NCI-H345 treated with DMSO at 0.1 percent for 48 hours (cell line): ENCODE data around the gene ARHGAP9.
"Not testable (repeated sequence)": the region's sequence is repeated elsewhere in the genome, so short reads cannot be mapped to it uniquely, and the experiment has no call there.

Experiments
- DNase-seq: peaks from one replicate; lab custom pipeline; 2025; ENCODE audit not compliant: unreplicated experiment; lab: John Stamatoyannopoulos, UW

ARHGAP9 gene

DNA sequence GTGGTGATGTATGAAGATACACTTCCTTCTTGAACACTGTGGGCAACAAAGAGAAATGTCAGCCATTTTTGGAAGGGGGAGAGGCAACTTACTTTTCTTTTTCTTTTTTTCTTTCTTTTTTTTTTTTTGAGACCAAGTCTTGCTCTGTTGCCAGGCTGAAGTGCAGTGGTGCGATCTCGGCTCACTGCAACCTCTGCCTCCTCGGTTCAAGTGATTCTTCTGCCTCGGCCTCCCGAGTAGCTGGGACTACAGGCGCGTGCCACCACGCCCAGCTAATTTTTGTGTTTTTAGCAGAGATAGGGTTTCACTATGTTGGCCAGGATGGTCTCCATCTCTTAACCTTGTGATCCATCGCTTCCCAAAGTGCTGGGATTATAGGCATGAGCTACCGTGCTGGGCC is 38.1 kb upstream of the ARHGAP9 start:
- not testable (repeated sequence) for DNase-seq

DNA sequence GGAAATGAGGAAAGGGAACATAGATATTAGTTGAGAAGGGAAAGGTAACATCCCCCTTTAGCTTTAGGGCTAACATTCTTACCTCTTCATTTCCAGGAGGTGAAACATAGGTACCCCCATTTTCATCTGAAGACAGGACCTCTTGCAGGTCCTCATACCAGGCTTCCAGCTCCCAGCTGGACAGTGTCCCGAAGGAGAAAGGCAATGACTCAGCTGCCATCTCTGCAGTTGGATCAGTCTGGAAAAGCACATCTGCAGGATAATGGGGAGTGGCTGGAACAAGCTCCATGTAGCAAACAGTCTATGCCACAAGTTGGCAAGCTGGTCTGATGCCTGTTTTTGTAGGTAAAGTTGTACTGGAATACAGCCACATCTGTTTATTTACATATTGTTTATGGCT is 37.5 kb upstream of the ARHGAP9 start:
- no peak for DNase-seq

DNA sequence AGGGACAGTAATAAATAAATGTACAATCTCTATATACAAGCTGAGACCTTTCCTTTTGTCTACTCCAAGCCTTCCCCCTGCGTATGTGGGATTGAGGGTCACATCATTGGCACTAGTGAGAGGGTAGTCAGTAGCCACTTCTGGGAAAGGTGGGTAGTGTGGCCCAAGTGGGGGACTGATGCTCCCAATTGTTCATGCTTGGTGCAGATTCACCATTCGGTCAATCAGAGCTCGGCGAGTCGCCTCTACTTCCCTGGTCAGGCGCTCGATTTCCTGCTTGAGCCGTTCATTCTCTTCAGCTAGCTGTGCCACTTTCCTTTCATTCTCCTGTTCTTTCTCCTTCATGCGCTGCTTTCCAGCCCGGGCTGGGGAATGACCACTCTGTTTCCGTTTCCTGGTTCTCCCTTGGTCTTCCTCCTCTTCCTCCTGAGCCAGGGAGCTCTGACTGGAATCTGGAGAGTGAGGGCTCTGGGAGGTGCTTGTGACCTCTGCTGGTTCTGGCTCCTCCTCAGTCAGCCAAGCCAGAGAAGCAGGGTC is 37.0 kb upstream of the ARHGAP9 start:
- no peak for DNase-seq

DNA sequence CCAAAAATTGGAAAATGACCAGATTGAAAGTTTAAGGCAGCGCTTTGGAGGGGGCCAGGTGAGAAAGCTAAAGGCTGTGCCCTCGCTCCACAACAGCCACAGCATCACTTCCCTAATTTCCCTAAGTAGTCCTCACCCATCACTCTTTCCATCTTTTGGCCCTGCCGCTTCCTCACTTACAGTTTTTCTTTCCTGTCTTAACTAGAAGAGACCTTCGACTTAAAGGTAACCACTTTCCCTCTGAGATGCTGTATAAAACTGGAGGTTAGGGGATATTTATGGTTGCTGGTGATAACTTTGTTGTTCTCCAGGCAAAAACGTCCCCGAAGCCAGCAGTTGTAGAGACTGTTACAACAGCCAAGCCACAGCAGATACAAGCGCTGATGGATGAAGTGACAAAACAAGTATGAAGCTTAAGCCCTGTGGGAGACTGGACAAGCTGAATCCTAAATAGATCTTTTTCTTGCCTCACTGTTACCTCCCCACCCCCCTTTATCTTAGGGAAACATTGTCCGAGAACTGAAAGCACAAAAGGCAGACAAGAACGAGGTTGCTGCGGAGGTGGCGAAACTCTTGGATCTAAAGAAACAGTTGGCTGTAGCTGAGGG is 36.4 kb upstream of the ARHGAP9 start:
- DNase-seq = no peak

DNA sequence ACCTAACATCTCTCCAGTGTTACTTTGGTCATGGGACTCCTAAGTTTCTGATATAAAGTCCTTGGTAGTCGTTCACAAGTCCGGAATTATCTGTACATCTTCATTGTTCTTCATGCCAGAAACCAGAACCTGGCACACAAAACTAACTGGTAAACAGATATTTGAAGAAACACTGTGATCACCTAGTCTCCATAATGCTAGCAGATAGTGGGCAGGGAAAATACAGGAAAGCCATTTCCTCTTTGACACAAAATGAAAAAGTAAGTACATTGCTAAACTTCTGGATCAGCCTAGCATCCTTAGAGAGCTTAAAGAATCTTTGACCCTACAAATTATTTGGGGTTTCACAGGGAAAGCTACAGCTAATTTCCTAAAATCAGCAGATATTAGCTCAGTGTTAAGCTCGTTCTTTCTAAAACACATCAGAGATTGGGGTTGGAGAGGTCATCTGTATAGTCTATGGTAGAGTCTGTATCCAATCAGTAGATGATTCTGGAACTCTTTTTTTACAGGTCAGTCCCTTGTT is 35.8 kb upstream of the ARHGAP9 start:
- no peak for DNase-seq

DNA sequence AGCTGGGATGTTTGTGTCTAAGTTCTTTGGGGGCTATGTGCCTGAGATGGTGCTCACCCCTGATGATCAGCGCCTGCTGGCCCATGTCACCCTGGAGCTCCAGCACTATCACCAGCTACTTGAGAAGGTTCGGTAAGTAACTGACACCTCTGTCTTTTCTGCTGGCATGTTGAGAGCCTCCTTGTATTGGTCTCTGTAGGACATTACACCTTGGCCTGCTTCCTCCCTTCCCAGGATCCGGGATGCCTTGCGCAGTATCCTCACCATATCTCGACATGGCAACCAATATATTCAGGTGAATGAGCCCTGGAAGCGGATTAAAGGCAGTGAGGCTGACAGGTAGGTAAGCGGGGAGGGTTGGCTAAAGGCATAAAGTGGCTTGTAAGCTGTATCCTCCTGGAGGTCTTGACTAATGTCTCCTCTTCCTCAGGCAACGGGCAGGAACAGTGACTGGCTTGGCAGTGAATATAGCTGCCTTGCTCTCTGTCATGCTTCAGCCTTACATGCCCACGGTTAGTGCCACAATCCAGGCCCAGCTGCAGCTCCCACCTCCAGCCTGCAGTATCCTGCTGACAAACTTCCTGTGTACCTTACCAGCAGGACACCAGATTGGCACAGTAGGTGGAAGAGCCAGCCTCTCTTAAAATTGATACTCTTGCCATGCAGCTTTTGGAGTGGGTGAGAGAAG is 35.2 kb upstream of the ARHGAP9 start:
- peak; percentile 66 for DNase-seq

DNA sequence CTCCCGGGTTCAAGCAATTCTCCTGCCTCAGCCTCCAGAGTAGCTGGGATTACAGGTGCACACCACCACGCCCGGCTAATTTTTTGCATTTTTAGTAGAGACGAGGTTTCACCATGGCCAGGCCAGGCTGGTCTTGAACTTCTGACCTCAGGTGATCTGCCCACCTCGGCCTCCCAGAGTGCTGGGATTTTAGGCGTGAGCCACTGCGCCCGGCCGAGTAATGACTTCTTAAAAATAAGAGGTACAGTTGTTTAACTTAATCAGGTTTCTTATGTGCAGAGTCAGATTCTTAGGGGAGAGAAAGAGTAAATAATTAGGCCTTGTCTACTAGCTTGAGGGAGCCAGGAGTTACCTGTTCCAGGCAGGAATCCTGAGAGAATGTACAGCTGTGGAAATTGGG is 34.6 kb upstream of the ARHGAP9 start:
- DNase-seq = not testable (repeated sequence)

DNA sequence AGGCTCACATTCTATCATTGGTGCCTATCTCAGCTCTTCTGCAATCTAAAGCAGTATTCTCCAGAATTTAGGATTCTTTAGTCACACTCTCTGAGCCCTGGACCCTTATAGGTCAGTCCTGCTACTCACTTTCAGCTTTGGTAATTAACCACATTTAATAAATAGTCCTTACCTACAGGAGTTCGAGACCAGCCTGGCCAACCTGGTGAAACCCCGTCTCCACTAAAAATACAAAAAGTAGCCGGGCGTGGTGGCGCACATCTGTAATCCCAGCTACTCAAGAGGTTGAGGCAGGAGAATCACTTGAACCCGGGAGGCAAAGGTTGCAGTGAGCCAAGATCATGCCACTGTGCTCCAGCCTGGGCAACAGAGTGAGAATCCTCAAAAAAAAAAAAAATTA is 34.0 kb upstream of the ARHGAP9 start:
- not testable (repeated sequence) for DNase-seq

DNA sequence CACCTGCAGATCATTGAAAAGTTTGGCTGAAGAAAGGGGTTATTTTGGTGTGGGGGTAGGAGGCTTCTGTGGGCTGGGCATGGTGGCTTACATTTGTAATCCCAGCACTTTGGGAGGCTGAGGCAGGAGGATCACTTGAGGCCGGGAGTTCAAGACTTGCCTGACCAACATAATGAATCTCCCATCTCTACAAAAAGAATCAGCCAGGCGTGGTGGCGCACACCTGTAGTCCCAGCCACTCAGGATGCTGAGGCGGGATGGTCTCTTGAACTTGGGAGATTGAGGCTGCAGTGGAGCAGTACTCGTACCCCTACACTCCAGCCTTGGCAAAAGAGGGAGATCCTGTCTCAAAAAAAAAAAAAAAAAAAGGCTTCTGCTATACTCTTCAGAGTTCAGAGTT is 33.6 kb upstream of the ARHGAP9 start:
- no peak for DNase-seq

DNA sequence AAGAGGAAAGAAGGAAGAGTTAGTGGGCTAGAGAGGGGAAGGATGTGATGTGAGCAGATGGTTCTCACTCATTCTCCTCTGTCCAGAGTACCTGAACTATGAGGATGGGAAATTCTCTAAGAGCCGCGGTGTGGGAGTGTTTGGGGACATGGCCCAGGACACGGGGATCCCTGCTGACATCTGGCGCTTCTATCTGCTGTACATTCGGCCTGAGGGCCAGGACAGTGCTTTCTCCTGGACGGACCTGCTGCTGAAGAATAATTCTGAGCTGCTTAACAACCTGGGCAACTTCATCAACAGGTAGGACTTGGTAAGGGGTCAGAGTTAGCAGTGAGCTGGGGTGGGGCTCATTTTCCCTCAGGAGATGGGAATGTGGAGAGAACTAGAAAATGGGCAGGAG is 33.0 kb upstream of the ARHGAP9 start:
- no peak for DNase-seq

DNA sequence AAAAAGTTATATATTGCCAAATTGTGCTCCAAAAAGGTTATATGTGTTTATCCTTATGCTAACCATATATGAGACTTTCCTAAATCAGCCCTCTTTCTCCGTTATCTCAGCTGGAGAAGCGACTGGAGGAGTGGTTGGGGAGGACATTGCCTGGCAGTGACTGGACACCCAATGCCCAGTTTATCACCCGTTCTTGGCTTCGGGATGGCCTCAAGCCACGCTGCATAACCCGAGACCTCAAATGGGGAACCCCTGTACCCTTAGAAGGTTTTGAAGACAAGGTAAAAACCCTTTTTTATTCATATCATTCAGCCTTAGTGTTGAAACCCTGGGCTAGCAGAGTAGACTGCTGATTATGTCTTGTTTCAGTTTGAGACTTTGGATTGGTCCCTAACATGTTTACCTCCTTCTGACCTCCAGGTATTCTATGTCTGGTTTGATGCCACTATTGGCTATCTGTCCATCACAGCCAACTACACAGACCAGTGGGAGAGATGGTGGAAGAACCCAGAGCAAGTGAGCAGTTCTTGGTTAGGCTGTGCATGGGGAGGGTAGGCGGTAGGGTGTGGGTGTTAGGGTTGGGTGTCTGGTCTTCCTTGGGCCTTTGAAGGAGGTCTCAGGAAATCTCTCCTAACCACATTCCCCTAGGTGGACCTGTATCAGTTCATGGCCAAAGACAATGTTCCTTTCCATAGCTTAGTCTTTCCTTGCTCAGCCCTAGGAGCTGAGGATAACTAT is 32.1 kb upstream of the ARHGAP9 start:
- no peak for DNase-seq

DNA sequence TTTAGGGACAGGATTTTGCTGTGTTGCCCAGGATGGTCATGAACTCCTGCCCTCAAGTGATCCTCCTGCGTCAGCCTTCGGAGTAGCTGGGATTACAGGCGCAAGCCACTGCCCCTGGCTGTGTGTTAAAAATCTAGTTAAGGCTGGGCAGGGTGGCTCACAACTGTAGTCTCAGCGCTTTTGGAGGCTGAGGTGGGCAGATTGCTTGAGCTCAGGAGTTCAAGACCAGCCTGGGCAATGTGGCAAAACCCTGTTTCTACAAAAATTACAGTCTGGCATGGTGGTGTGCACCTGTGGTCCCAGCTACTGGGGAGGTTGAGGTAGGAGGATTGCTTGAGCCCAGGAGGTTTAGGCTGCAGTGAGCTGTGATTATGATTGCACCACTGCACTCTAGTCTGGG is 31.5 kb upstream of the ARHGAP9 start:
- DNase-seq = no peak

DNA sequence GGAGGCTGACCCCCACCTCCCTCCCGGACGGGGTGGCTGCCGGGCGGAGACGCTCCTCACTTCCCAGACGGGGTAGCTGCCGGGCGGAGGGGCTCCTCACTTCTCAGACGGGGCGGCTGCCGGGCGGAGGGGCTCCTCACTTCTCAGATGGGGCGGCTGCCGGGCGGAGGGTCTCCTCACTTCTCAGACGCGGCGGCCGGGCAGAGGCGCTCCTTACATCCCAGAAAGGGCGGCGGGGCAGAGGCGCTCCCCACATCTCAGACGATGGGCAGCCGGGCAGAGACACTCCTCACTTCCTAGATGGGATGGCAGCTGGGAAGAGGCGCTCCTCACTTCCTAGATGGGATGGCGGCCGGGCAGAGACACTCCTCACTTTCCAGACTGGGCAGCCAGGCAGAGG is 28.1 kb upstream of the ARHGAP9 start:
- DNase-seq = not testable (repeated sequence)

DNA sequence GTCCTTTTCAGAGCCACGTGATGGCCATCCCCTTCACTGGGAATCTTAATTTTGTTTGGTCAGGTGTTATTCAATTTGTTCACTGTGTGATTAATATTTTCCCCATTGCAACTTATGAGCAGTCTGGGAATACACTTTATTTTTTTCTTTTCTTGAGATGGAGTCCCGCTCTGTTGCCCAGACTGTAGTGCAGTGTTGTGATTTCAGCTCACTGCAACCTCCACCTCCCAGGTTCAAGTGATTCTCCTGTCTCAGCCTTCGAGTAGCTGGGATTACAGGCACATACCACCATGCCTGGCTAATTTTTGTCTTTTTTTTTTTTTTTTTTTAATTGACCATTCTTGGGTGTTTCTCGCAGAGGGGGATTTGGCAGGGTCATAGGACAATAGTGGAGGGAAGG is 26.9 kb upstream of the ARHGAP9 start:
- DNase-seq = not testable (repeated sequence)

DNA sequence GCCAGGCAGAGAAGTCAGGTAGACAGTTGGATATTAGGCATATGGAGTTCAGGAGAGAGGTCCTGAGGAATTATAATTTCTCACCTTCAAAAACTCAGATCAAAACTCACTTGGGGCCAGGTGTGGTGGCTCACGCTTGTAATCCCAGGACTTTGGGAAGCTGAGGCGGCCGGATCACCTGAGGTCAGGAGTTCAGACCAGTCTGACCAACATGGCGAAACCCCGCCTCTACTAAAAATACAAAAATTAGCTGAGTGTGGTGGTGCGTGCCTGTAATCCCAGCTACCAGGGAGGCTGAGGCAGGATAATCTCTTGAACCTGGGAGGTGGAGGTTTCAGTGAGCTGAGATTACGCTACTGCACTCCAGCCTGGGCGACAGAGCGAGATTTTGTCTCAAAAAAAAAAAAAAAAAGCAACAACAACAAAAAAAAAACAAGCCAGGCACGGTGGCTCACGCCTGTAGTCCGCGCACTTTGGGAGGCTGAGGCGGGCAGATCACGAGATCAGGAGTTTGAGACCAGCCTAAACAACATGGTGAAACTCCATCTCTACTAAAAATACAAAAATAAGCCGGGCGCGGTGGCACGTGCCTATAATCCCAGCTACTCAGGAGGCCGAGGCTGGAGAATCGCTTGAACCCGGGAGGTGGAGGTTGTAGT is 22.8 kb upstream of the ARHGAP9 start:
- not testable (repeated sequence) for DNase-seq

DNA sequence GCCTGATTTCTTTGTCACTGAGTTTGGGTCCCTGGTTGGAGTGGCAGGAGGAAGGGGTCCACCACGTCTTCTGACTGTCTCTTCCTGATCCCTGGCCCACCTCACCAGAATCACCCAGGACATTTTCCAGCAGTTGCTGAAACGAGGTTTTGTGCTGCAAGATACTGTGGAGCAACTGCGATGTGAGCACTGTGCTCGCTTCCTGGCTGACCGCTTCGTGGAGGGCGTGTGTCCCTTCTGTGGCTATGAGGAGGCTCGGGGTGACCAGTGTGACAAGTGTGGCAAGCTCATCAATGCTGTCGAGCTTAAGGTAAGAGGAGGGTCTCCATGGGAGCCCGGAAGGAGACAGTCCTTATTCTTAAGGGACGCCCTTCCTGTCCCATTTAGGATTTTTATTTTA is 20.5 kb upstream of the ARHGAP9 start:
- DNase-seq = no peak

DNA sequence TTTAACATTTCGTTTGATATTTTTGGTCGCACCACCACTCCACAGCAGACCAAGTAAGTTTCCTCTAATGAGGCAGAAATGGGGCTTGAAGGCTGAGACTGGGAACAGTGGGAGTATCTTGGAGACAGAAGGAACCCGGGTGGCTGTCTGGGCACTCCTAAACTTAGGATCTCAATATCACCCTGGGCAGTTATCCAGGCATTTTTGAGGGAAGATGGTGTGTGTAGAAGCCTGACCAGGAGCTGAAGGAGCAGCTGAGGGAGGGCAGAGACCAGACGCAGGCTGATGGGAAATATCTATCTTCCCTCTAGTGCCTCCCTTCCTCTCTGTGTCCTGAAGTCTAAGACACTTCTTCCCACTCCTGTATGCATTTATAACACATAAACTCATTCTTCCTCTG is 18.9 kb upstream of the ARHGAP9 start:
- no peak for DNase-seq

DNA sequence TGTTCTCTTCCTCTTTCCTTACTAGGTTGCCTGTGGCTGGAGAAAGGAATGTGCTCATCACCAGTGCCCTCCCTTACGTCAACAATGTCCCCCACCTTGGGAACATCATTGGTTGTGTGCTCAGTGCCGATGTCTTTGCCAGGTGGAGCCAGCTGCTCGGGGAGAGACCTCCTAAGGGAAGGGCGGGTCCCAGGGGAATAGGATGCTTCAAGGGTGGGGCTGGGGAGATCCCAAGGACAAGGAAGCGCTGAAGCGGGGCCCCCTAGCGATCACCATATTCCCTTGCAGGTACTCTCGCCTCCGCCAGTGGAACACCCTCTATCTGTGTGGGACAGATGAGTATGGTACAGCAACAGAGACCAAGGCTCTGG is 18.5 kb upstream of the ARHGAP9 start:
- DNase-seq = no peak

DNA sequence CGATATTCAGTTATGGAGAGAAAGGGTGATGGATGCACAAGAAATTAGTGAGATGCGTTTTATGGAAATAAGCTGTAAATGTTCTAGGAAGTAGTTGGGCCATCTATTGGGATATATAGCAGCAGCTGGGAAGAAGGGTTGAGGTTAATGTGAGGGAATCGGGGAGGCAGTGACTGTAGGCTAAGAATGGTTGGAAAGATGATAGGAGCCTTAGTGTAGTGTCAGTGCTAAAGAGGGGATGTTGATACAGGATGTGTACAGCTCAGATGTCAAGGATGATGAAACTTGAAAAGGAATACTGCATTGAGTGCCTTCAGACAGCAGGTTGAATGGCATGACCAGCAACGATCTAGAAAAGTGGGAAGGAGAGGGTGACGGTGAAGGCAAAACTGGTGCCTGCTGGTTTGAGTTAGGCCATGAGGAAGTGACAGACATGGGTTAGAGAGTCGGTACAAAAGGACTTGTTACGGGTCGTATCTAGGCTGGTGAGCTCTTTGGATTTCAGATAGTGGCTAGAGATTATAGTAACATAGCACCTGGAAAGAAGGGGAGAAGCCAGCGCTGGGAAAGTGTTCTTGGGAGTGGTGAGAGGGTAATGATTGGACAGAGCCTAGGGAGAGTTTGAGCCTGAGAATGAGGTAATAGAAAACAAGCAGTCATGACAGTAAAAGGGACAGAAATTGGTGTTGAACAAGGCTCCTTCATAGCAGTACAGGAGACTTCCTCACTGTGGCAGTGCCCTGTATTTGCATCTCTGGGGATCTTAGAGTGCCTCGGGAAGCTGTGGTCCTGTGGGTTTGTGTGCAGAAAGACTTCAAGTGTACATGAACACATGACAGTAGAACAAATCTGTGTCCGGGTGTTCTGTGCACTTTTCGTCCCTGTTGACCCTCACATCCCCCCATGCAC is 17.8 kb upstream of the ARHGAP9 start:
- DNase-seq = no peak

DNA sequence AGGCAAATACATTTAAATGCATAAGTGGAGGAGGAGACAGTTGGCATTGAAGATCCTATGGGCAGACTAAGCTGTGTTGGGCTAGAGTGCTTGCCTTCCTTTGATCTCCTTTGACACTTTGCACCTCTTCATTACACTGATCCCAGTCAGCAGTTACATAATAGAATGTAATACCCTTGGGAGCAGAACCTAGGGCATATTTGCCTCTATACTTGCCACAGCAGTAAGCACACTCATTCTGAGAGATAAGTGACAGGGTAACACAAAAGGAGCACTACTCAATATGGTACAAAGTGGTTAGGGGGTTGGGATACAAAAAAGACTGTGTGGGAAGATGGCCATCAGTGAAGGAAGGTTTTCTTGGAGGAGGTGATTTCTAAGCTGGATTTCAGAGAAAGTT is 17.2 kb upstream of the ARHGAP9 start:
- DNase-seq = no peak
